GM12878 (cell line): ENCODE data around the gene LRP1B. TPM values are rescaled to one million over a fixed set of nuclear protein-coding genes. Genes with fewer than 3 reads are reported as not detected.

Experiments
- ATAC-seq: fragments of 200-7000 bp; cut with Tn5 transposase; 3 replicates; pipeline ENCODE4 v1.9.1; 2020; ENCODE audit warnings: mild to moderate bottlenecking, moderate library complexity
- BruUV-seq: library from RNA; stranded (reverse); fragments of 400-500 nt; replicated peaks from 2 replicates; lab custom pipeline; 2021; lab: Mats Ljungman, UMichigan
- CTCF ChIA-PET: fragments of 300-600 bp; sonication (Branson Sonifier 250); formaldehyde crosslinking; extraction: SDS; loops from one replicate; lab custom pipeline; 2021; ENCODE audit warnings: inconsistent platforms; lab: Yijun Ruan, JAX
- POLR2A ChIA-PET: fragments of 350-600 bp; formaldehyde crosslinking; extraction: SDS; loops from one replicate; lab custom pipeline; 2021; ENCODE audit warnings: inconsistent platforms; lab: Charles Lee
- RAD21 ChIA-PET: fragments of 300-600 bp; sonication (Branson Sonifier 250); formaldehyde crosslinking; loops from one replicate; lab custom pipeline; 2023; ENCODE audit warnings: antibody characterized with exemption; ENCODE audit not compliant: unreplicated experiment; lab: Charles Lee
- SMC1A ChIA-PET: fragments of 300-600 bp; sonication (Branson Sonifier 250); formaldehyde crosslinking; loops from one replicate; lab custom pipeline; 2023; ENCODE audit not compliant: unreplicated experiment, uncharacterized antibody; lab: Charles Lee
- DNase-seq: peaks from one replicate; pipeline ENCODE4 v3.0.0-alpha.2; 2011; ENCODE audit warnings: low read depth, low spot score
- FAIRE-seq: peaks from 3 replicates; lab custom pipeline; 2011; peaks lifted over from hg19 to GRCh38; lab: Jason Lieb, UNC
- H2AFZ ChIP-seq: 2 replicates; pipeline ENCODE4 v1.6.0; 2011; ENCODE audit warnings: low read depth, low read length, control low read depth; ENCODE audit not compliant: control insufficient read depth
- H3K27ac ChIP-seq: 2 replicates; pipeline ENCODE4 v1.5.1; 2011; ENCODE audit warnings: control low read depth; ENCODE audit not compliant: control insufficient read depth, insufficient read depth
- H3K27me3 ChIP-seq, 2 experiments: replicated peaks in 1 of 2; 2 replicates each; pipeline versions ENCODE4 v1.6.0 to v1.6.1; 2011; ENCODE audit warnings: low read length in 1 of 2; ENCODE audit not compliant: control insufficient read depth in 2 of 2, insufficient read depth in 2 of 2
- H3K36me3 ChIP-seq, 2 experiments: 2 replicates each; pipeline ENCODE4 v1.5.1; 2011; ENCODE audit warnings: low read length in 1 of 2; ENCODE audit not compliant: control insufficient read depth in 2 of 2, insufficient read depth in 2 of 2
- H3K4me1 ChIP-seq: 2 replicates; pipeline ENCODE4 v1.6.1; 2011; ENCODE audit warnings: mild to moderate bottlenecking, low read length, moderate library complexity, mixed read lengths; ENCODE audit not compliant: control insufficient read depth, insufficient read depth
- H3K4me2 ChIP-seq: 2 replicates; pipeline ENCODE4 v1.6.0; 2011; ENCODE audit warnings: control low read depth; ENCODE audit not compliant: control insufficient read depth, insufficient read depth
- H3K4me3 ChIP-seq: fragments of 200-600 bp; sonication (generic); 2 replicates; pipeline ENCODE4 v1.5.1; 2016
- H3K79me2 ChIP-seq: 2 replicates; pipeline ENCODE4 v1.6.0; 2011; ENCODE audit warnings: low read length; ENCODE audit not compliant: control insufficient read depth, insufficient read depth
- H3K9ac ChIP-seq: 2 replicates; pipeline ENCODE4 v1.8.0; 2011; ENCODE audit warnings: low read length, control low read depth, mixed read lengths; ENCODE audit not compliant: control insufficient read depth, insufficient read depth
- H3K9me3 ChIP-seq: replicated peaks from 3 replicates; pipeline ENCODE4 v1.5.1; 2011; ENCODE audit warnings: mild to moderate bottlenecking, low read length; ENCODE audit not compliant: control insufficient read depth, insufficient read depth
- H4K20me1 ChIP-seq: 2 replicates; pipeline ENCODE4 v1.6.0; 2011; ENCODE audit not compliant: control insufficient read depth, insufficient read depth
- EED ChIP-seq: sonication (generic); IDR thresholded peaks from 2 replicates; pipeline ENCODE4 v1.6.1; 2016; ENCODE audit warnings: antibody characterized with exemption, low read depth
- RAD21 ChIP-seq: IDR thresholded peaks from 2 replicates; pipeline ENCODE4 v1.6.1; 2011; ENCODE audit warnings: mild to moderate bottlenecking, low read depth, low read length, moderate library complexity; ENCODE audit not compliant: insufficient read depth
- ZNF687 ChIP-seq: fragments of 450-650 bp; IDR thresholded peaks from 2 replicates; pipeline ENCODE4 v1.6.1; 2017; ENCODE audit warnings: mild to moderate bottlenecking, moderate library complexity
- in situ Hi-C: fragments of 300-500 bp; cut with MboI; formaldehyde crosslinking; loops from 9 replicates; pipeline ENCODE4 v1.14.3; 2018; ENCODE audit warnings: mixed read lengths
- intact Hi-C: fragments of 100-400 bp; cut with micrococcal nuclease; formaldehyde crosslinking; loops from one replicate; pipeline ENCODE4 v1.14.2; 2022; ENCODE audit not compliant: unreplicated experiment
- polyA plus RNA-seq, 11 experiments: library from polyadenylated mRNA; depleted of rRNA in 4 of 11; unstranded in 6 of 11; stranded (reverse) in 5 of 11; fragments of >200 nt; fragmentation: Nextera tagmentation in 4 of 11; fragmentation: Illumina TruSeq in 1 of 11; extraction: Ambion mirVana in 4 of 11; extraction: Trizol in 1 of 11; gene quantifications; 1 replicate in 1 of 11; 2 replicates in 10 of 11; pipeline versions ENCODE4 v1.2.1 to v1.2.3, GENCODE V29; 2011 to 2016; ENCODE audit warnings: inconsistent platforms in 2 of 11, missing spikeins in 2 of 11, low read depth in 1 of 11
- total RNA-seq, 4 experiments: library from RNA; depleted of rRNA in 3 of 4; stranded (reverse); fragments of >200 nt in 3 of 4; fragmentation: Illumina TruSeq in 1 of 4; extraction: Trizol in 1 of 4; gene quantifications; 2 replicates each; pipeline versions ENCODE4 v1.2.1 to v1.2.3, GENCODE V29; 2013 to 2021
- TF ChIP-seq, protein P1 (sequence below), 3 experiments: IDR thresholded peaks in 2 of 3; conservative IDR thresholded peaks in 1 of 3; 2 replicates each; pipeline ENCODE4 v1.5.1; 2011; ENCODE audit warnings: low read depth in 3 of 3, low read length in 3 of 3, mild to moderate bottlenecking in 3 of 3, control low read depth in 2 of 3, moderate library complexity in 2 of 3, inconsistent platforms in 1 of 3, mixed read lengths in 1 of 3; ENCODE audit not compliant: control insufficient read depth in 2 of 3, insufficient read depth in 1 of 3; ENCODE audit errors: extremely low read depth in 1 of 3

Gene LRP1B
- total and polyA plus RNA-seq, 10 of the 15 experiments (the other 5 are each of a cell fraction or from before 2014, with no cell fraction given), result under 0.01 to 0.06 (median 0.03) TPM; not detected in 5

DNA sequence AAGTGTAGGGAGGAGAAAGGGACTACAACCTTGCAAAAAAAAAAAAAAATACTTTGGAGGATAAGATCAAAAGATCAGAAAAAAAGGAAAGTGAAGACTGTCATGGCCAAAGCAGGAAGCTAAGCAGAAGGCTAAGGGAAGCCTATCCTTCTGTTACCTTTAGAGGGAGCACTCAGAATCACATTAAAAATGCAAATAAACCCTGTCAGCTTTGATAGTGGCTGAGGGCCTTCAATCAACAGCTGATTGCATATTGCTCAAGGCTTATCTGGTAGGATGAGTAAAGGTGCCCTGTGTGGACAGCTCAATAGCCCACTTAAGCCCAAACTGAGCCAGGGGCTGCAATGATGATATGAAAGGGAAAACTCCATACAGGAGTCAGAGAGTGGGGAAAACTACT lies 1021.2 kb downstream of the LRP1B start:
- no TSS peak for BruUV-seq

More for the DNA sequence above, 1021.2 kb downstream of the LRP1B start:
- Histone ChIP-seq H3K79me2 (no peaks in the 10 kb centered on the region), H3K27ac (no peak overlapping the region), H3K4me1 (no peaks in the 10 kb centered on the region), H3K9me3 (no peaks in the 10 kb centered on the region), H3K4me3 (no peak overlapping the region), H3K36me3 (no peaks in the 10 kb centered on the region), H3K4me2 (no peak overlapping the region), H2AFZ (no peak overlapping the region), H3K27me3 (no peaks in the 10 kb centered on the region), H4K20me1 (no peaks in the 10 kb centered on the region)
- ATAC-seq (peak; percentile 54; the same call in 2 of the 3 replicates), DNase-seq (no peak), FAIRE-seq (no peak)
- POLR2A ChIA-PET, result no interaction called here
- CTCF ChIA-PET, result interaction anchor here (0.6 kb wide), 1 partner anchor 536 kb away, joined by 4 read pairs; no protein-coding TSS in a partner anchor
- SMC1A ChIA-PET, result interaction anchor here (0.6 to 1.8 kb wide), 3 partner anchors 10 to 172 kb away, joined by 3 to 6 read pairs (median 5); no protein-coding TSS in a partner anchor
- in situ Hi-C loops, result no loop called here
- TF ChIP-seq EED (no peak), ZNF687 (no peak), RAD21 (0 out of 2 replicates have a peak, but pooled peaks have one; percentile 26)
- TF ChIP-seq, protein P1, sequence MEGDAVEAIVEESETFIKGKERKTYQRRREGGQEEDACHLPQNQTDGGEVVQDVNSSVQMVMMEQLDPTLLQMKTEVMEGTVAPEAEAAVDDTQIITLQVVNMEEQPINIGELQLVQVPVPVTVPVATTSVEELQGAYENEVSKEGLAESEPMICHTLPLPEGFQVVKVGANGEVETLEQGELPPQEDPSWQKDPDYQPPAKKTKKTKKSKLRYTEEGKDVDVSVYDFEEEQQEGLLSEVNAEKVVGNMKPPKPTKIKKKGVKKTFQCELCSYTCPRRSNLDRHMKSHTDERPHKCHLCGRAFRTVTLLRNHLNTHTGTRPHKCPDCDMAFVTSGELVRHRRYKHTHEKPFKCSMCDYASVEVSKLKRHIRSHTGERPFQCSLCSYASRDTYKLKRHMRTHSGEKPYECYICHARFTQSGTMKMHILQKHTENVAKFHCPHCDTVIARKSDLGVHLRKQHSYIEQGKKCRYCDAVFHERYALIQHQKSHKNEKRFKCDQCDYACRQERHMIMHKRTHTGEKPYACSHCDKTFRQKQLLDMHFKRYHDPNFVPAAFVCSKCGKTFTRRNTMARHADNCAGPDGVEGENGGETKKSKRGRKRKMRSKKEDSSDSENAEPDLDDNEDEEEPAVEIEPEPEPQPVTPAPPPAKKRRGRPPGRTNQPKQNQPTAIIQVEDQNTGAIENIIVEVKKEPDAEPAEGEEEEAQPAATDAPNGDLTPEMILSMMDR (IDR thresholded peaks at IDR 0.05 in 2 of 3, conservative IDR thresholded peaks at IDR 0.05 in 1 of 3; ENCODE audit: control insufficient read depth in 2 of 3, extremely low read depth in 1 of 3, insufficient read depth in 1 of 3, low read depth in 3 of 3, low read length in 3 of 3), result peak in 1 of 3 experiments; percentile 23; a peak in 2 of 6 replicates
- TF ChIP-seq, all 136 proteins: peak for 2
- no peak overlapping the region for H3K9ac ChIP-seq
- intact Hi-C loops, result no loop called here
- RAD21 ChIA-PET, result no interaction called here
